HepG2 (cell line): ENCODE measurements around the gene MBD5. TPM values are rescaled to one million over a fixed set of nuclear protein-coding genes. Genes with fewer than 3 reads are reported as not detected.

Experiments used
- CBX1 ChIP-seq: IDR thresholded peaks from one replicate; pipeline ENCODE4 v1.6.1; 2016; ENCODE audit warnings: antibody characterized with exemption, low read depth
- DNMT1 ChIP-seq: sonication (generic); formaldehyde crosslinking; IDR thresholded peaks from 2 replicates; pipeline ENCODE4 v1.5.1; 2020; ENCODE audit warnings: mild to moderate bottlenecking, missing genetic modification reagents
- FOXO4 ChIP-seq: sonication (generic); formaldehyde crosslinking; conservative IDR thresholded peaks from 2 replicates; pipeline ENCODE4 v1.8.1; 2023; ENCODE audit warnings: missing genetic modification reagents
- HOXD1 ChIP-seq: sonication (generic); formaldehyde crosslinking; IDR thresholded peaks from 2 replicates; pipeline ENCODE4 v1.5.0; 2020; ENCODE audit warnings: missing genetic modification reagents
- ISX ChIP-seq: sonication (generic); formaldehyde crosslinking; conservative IDR thresholded peaks from 2 replicates; pipeline ENCODE4 v1.5.0; 2020; ENCODE audit warnings: missing genetic modification reagents
- KDM3A ChIP-seq: IDR thresholded peaks from 2 replicates; pipeline ENCODE4 v1.6.1; 2018; ENCODE audit warnings: low read depth, missing compliant biosample characterization
- NFE2L1 ChIP-seq: sonication (generic); formaldehyde crosslinking; IDR thresholded peaks from 2 replicates; pipeline ENCODE4 v1.4.0; 2020; ENCODE audit warnings: missing genetic modification reagents, mild to moderate bottlenecking, borderline replicate concordance
- NFE2L2 ChIP-seq: fragments of 150-350 bp; IDR thresholded peaks from 2 replicates; pipeline ENCODE4 v1.6.1; 2014; ENCODE audit warnings: low read length
- NKX3-1 ChIP-seq: sonication (generic); formaldehyde crosslinking; IDR thresholded peaks from 2 replicates; pipeline ENCODE4 v1.5.0; 2020; ENCODE audit warnings: missing genetic modification reagents
- PBX2 ChIP-seq: IDR thresholded peaks from 2 replicates; pipeline ENCODE4 v1.6.1; 2016; ENCODE audit warnings: control low read depth
- RBFOX2 ChIP-seq: fragments of 200-400 bp; formaldehyde crosslinking; IDR thresholded peaks from 2 replicates; pipeline ENCODE4 v1.6.1; 2017; ENCODE audit warnings: low read depth, mild to moderate bottlenecking, low read length
- SATB2 ChIP-seq: sonication (generic); formaldehyde crosslinking; IDR thresholded peaks from 2 replicates; pipeline ENCODE4 v1.5.0; 2020; ENCODE audit warnings: missing genetic modification reagents
- SMAD1 ChIP-seq: sonication (generic); formaldehyde crosslinking; IDR thresholded peaks from 2 replicates; pipeline ENCODE4 v1.4.0; 2020; ENCODE audit warnings: missing genetic modification reagents, low read depth, mild to moderate bottlenecking, borderline replicate concordance
- SRY ChIP-seq: sonication (generic); formaldehyde crosslinking; IDR thresholded peaks from 2 replicates; pipeline ENCODE4 v1.8.0; 2022; ENCODE audit warnings: mild to moderate bottlenecking, missing genetic modification reagents
- TERF1 ChIP-seq: sonication (generic); formaldehyde crosslinking; IDR thresholded peaks from 2 replicates; pipeline ENCODE4 v1.8.0; 2022; ENCODE audit warnings: mild to moderate bottlenecking, missing genetic modification reagents, moderate library complexity
- ZGPAT ChIP-seq: IDR thresholded peaks from 2 replicates; pipeline ENCODE4 v1.6.1; 2016; ENCODE audit warnings: mild to moderate bottlenecking
- ZNF280D ChIP-seq: sonication (generic); formaldehyde crosslinking; IDR thresholded peaks from 2 replicates; pipeline ENCODE4 v1.5.1; 2020; ENCODE audit warnings: mild to moderate bottlenecking, missing genetic modification reagents
- ZNF850 ChIP-seq: sonication (generic); formaldehyde crosslinking; conservative IDR thresholded peaks from 2 replicates; pipeline ENCODE4 v1.9.0; 2021; ENCODE audit warnings: mild to moderate bottlenecking, missing genetic modification reagents
- ZSCAN25 ChIP-seq: sonication (generic); formaldehyde crosslinking; IDR thresholded peaks from 2 replicates; pipeline ENCODE4 v1.8.0; 2022; ENCODE audit warnings: mild to moderate bottlenecking, missing genetic modification reagents
- ZZZ3 ChIP-seq: sonication (generic); formaldehyde crosslinking; IDR thresholded peaks from 2 replicates; pipeline ENCODE4 v1.4.0; 2020; ENCODE audit warnings: missing genetic modification reagents, mild to moderate bottlenecking, borderline replicate concordance
- polyA plus RNA-seq, 8 experiments: library from polyadenylated mRNA; depleted of rRNA in 3 of 8; stranded (reverse) in 7 of 8; unstranded in 1 of 8; fragments of >200 nt; fragmentation: Illumina TruSeq in 4 of 8; extraction: Trizol in 4 of 8; gene quantifications; 2 replicates each; pipeline versions ENCODE4 v1.2.1 to v1.2.3, GENCODE V29; 2011 to 2016; ENCODE audit warnings: low read depth in 4 of 8, missing spikeins in 1 of 8, mixed read lengths in 1 of 8; ENCODE audit not compliant: insufficient read depth in 1 of 8
- total RNA-seq, 5 experiments: library from RNA; depleted of rRNA; stranded (reverse); fragments of >200 nt; fragmentation: Illumina TruSeq; extraction: Trizol; gene quantifications; 2 replicates each; pipeline ENCODE4 v1.2.3, GENCODE V29; 2016; ENCODE audit warnings: low read depth in 1 of 5

MBD5 gene
- total and polyA plus RNA-seq, 2 of the 13 experiments (the other 11 are each of a cell fraction or from before 2014, with no cell fraction given), result 13.5 to 26.4 TPM

- TF ChIP-seq ZZZ3 (CRISPR knock-in tag), result peak; percentile 94; the same call in 1 of the 2 replicates
- peak; percentile 81 for TF ChIP-seq CBX1
- peak; percentile 93 for TF ChIP-seq ZGPAT (CRISPR knock-in tag)
- TF ChIP-seq ISX (CRISPR knock-in tag), result no peak
- 0 out of 2 replicates have a peak, but pooled peaks have one; percentile 21 for TF ChIP-seq PBX2 (CRISPR knock-in tag)
- peak; percentile 90 for TF ChIP-seq ZNF280D (CRISPR knock-in tag)
- TF ChIP-seq HOXD1 (CRISPR knock-in tag), result no peak; the same call in none of the 2 replicates
- TF ChIP-seq RBFOX2, result peak; percentile 81
- TF ChIP-seq NFE2L2, result no peak
- no peak for TF ChIP-seq TERF1 (CRISPR knock-in tag)
- peak; percentile 28; the same call in 1 of the 2 replicates for TF ChIP-seq KDM3A (CRISPR knock-in tag)
- no peak for TF ChIP-seq ZNF850
- no peak; the same call in 1 of the 2 replicates for TF ChIP-seq NFE2L1 (CRISPR knock-in tag)
- no peak for TF ChIP-seq FOXO4 (CRISPR knock-in tag)
- TF ChIP-seq SMAD1, result no peak; the same call in 1 of the 2 replicates
- TF ChIP-seq SATB2 (CRISPR knock-in tag), result no peak
- TF ChIP-seq DNMT1, result peak; percentile 45; the same call in 1 of the 2 replicates
- peak; percentile 79 for TF ChIP-seq SRY
- no peak for TF ChIP-seq ZSCAN25 (CRISPR knock-in tag)
- TF ChIP-seq NKX3-1 (CRISPR knock-in tag), result no peak
These were observed 506 bp upstream of the MBD5 start, which contains the start of gene ORC4 (continued) for GRCh38 chr2:148020111-148021058.
